ENCODE measurements around the gene UBIAD1. TPM values are rescaled to one million over a fixed set of nuclear protein-coding genes. Genes with fewer than 3 reads are reported as not detected.

Gene UBIAD1
- total and polyA plus RNA-seq, 9 of the 15 experiments (the other 6 are each of a cell fraction or from before 2014, with no cell fraction given): 6.2 to 34.3 (median 22.3) TPM

GRCh38 chr1:11262171-11263049 is 10.6 kb upstream of the UBIAD1 start, which contains the start of gene MTOR (continued):
- no peak for TF ChIP-seq NR3C1 (CRISPR knock-in tag; IDR thresholded peaks at IDR 0.05)
- peak; percentile 86 for TF ChIP-seq CHD2 (IDR thresholded peaks at IDR 0.05; ENCODE audit: low read depth, low read length)
- TF ChIP-seq DACH1 (IDR thresholded peaks at IDR 0.05; ENCODE audit: partially characterized antibody): no peak
- no peak for TF ChIP-seq ID3 (CRISPR knock-in tag; IDR thresholded peaks at IDR 0.05)
- no peak for TF ChIP-seq ID3 (tag; IDR thresholded peaks at IDR 0.05)
- TF ChIP-seq ZNF77 (CRISPR knock-in tag; IDR thresholded peaks at IDR 0.05): no peak
- TF ChIP-seq ZBTB43 (CRISPR knock-in tag; IDR thresholded peaks at IDR 0.05): no peak
- TF ChIP-seq ZNF212 (CRISPR knock-in tag; IDR thresholded peaks at IDR 0.05): no peak
- TF ChIP-seq HMGN3 (IDR thresholded peaks at IDR 0.05; ENCODE audit: borderline replicate concordance, extremely low read depth, insufficient read length, low read depth, low read length): no peak
- no peak for TF ChIP-seq ZMIZ1 (IDR thresholded peaks at IDR 0.05; ENCODE audit: low read depth in 2 of 2, low read length in 2 of 2)
- no peak for TF ChIP-seq ZNF449 (CRISPR knock-in tag; IDR thresholded peaks at IDR 0.05)
- TF ChIP-seq GATAD2A (IDR thresholded peaks at IDR 0.05): no peak
- TF ChIP-seq PHB (CRISPR knock-in tag; IDR thresholded peaks at IDR 0.05): 0 out of 2 replicates have a peak, but pooled peaks have one; percentile 78
- TF ChIP-seq ZNF551 (CRISPR knock-in tag; IDR thresholded peaks at IDR 0.05): no peak
- TF ChIP-seq YY1 (IDR thresholded peaks at IDR 0.05; ENCODE audit: borderline replicate concordance in 1 of 3, control insufficient read depth in 1 of 3, extremely low read depth in 1 of 3, insufficient read depth in 3 of 3, insufficient read length in 1 of 3, insufficient replicate concordance in 2 of 3, low read depth in 1 of 3, low read length in 2 of 3): peak in 2 of 3 experiments; percentile 56 to 66
- TF ChIP-seq SIN3B (IDR thresholded peaks at IDR 0.05; ENCODE audit: low read depth): peak; percentile 89
- peak; percentile 38; the same call in 1 of the 2 replicates for TF ChIP-seq TEAD2 (tag; IDR thresholded peaks at IDR 0.05)
- TF ChIP-seq MCM7 (IDR thresholded peaks at IDR 0.05): no peak
- no peak; the same call in 1 of the 2 replicates for TF ChIP-seq CREB3L1 (IDR thresholded peaks at IDR 0.05; ENCODE audit: borderline replicate concordance, low read depth)
